Astrocyte (in vitro differentiated cells and primary cell): ENCODE measurements around the gene B4GALT5.

Experiments
- EZH2 ChIP-seq: IDR thresholded peaks from 2 replicates; pipeline ENCODE4 v1.6.1; 2012; ENCODE audit warnings: mild to moderate bottlenecking, low read length, inconsistent platforms; ENCODE audit not compliant: insufficient read depth
- TF ChIP-seq, protein P1 (sequence below): IDR thresholded peaks from 2 replicates; pipeline ENCODE4 v1.5.1; 2011; ENCODE audit warnings: low read depth, mild to moderate bottlenecking, inconsistent platforms, low read length, moderate library complexity; ENCODE audit not compliant: insufficient read depth

DNA sequence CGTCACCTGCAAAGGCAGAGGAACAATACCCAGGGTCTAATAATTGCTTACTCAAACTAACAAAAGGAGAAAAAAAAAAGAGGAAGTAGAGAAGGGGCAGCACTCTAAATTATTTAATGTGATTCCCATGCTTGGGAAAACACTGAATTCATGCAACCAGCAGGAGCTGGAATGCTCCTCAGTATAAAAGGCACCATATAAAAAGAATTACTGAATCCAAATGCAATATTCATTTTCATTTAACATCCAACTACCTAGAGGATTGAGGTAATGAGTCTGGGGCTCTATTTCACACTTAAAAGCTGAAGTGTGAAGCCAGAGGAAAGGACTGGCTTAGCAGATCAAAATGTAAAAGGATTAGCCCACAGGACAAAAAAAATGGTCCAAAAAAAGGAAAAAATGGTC, 8.7 kb downstream of the B4GALT5 start:
- TF ChIP-seq, protein P1, sequence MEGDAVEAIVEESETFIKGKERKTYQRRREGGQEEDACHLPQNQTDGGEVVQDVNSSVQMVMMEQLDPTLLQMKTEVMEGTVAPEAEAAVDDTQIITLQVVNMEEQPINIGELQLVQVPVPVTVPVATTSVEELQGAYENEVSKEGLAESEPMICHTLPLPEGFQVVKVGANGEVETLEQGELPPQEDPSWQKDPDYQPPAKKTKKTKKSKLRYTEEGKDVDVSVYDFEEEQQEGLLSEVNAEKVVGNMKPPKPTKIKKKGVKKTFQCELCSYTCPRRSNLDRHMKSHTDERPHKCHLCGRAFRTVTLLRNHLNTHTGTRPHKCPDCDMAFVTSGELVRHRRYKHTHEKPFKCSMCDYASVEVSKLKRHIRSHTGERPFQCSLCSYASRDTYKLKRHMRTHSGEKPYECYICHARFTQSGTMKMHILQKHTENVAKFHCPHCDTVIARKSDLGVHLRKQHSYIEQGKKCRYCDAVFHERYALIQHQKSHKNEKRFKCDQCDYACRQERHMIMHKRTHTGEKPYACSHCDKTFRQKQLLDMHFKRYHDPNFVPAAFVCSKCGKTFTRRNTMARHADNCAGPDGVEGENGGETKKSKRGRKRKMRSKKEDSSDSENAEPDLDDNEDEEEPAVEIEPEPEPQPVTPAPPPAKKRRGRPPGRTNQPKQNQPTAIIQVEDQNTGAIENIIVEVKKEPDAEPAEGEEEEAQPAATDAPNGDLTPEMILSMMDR, result no peak
- no peak for TF ChIP-seq EZH2
